ENCODE results near the gene IRF6.

DNA sequence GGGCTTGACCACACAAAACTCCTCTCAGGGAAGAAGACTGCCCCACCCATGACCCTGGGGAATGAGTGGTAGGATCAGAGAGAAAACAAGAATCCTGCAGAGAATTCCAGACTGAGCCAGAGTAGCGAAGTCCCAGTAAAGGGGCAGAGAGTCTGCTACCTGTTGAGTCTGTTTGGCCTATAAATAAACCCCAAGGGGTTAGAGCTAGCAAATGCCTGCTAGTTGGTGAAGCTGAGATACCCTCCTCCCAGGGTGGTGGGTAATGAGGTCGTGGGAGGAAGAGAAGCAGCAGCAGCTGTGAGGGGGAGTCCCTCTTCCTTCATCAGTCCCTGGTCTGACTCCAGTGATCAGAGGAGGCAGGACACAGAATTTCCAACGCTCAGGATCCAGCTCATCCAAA, 47.5 kb downstream of the IRF6 start:
- TF ChIP-seq, protein P1, sequence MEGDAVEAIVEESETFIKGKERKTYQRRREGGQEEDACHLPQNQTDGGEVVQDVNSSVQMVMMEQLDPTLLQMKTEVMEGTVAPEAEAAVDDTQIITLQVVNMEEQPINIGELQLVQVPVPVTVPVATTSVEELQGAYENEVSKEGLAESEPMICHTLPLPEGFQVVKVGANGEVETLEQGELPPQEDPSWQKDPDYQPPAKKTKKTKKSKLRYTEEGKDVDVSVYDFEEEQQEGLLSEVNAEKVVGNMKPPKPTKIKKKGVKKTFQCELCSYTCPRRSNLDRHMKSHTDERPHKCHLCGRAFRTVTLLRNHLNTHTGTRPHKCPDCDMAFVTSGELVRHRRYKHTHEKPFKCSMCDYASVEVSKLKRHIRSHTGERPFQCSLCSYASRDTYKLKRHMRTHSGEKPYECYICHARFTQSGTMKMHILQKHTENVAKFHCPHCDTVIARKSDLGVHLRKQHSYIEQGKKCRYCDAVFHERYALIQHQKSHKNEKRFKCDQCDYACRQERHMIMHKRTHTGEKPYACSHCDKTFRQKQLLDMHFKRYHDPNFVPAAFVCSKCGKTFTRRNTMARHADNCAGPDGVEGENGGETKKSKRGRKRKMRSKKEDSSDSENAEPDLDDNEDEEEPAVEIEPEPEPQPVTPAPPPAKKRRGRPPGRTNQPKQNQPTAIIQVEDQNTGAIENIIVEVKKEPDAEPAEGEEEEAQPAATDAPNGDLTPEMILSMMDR (conservative IDR thresholded peaks at IDR 0.05; ENCODE audit: low read depth, low read length) = no peak
- TF ChIP-seq EZH2 (IDR thresholded peaks at IDR 0.05; ENCODE audit: low read length, unreplicated experiment) (no peak), EZH2phosphoT487 (IDR thresholded peaks at IDR 0.05; ENCODE audit: borderline replicate concordance, low read length) (no peak)

Data from PC-3 (cell line).